ENCODE data around the gene OVOL1. TPM values are rescaled to one million over a fixed set of nuclear protein-coding genes. Genes with fewer than 3 reads are reported as not detected.

The OVOL1 gene
- total RNA-seq, 3 donors from 2014 or later (not counting 1 experiment from before 2014, with no cell fraction given) = 0.11 to 0.12 TPM; not detected in 1

DNA sequence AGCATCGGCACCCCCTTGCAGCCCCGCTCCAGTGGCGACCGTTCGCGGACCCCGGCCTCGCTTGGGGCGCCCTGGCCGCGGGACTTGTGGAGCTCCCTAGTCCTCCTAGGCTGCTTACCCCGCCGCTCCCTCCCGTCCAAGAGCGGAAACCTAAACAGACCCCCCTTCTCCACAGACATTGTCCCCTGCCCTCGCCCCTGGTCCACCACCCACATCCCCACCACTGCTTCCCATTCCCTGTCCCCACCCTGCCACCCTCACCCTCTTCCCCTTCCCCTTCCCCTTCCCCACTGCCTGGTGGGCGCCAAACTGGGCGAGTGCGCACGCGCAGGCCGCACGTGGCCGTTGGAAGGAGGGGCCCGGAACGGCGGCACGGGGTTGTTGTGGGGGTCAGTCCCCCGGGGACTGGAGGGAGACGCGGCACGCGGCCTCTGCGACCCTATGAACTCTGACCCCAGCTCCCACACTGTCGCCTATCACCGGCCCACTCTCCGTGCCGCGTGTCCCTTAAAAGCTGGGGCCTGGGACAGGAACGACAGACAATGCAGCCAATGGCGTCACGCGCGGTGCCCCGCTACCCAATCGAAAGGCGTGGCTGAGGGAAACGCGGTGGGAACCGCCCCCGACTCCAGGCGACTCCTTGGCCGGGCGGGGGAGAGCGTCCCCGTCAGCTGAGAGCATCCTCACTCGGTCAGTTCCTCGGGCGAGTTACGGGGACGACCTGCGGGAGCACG lies 46.6 kb downstream of the OVOL1 start, which contains the start of gene SNX32:
SNX32 (plus strand) TSS at position 667 of the 734 bp plus-strand sequence. CDS start 103 bp downstream, outside the sequence.
- Histone ChIP-seq H3K4me1 (ENCODE audit: control insufficient read depth, insufficient read depth, low read length) (peaks cover 17% of the 10 kb centered on the region), H3K36me3 (ENCODE audit: control insufficient read depth, insufficient read depth, low read length) (no peaks in the 10 kb centered on the region), H3K27ac (ENCODE audit: low read length) (peak within 1 kb of the TSS; percentile 41), H3K4me3 (ENCODE audit: low read length) (peak within 1 kb of the TSS; percentile 60), H3K27me3 (ENCODE audit: control insufficient read depth, insufficient read depth, low read length) (no peaks in the 10 kb centered on the region), H3K9me3 (ENCODE audit: control insufficient read depth, insufficient read depth, low read length) (no peaks in the 10 kb centered on the region)
- Mint-ChIP-seq H3K4me3 (no peak within 1 kb of the TSS), H3K27ac (no peak within 1 kb of the TSS), H3K27me3 (ENCODE audit: low read depth in 2 of 2) (peaks cover 0 to 6% of the 10 kb centered on the region in 2 donors), H3K36me3 (no peaks in the 10 kb centered on the region), H3K9me3 (no peaks in the 10 kb centered on the region), H3K4me1 (peaks cover 4 to 9% of the 10 kb centered on the region in 2 donors)
- TF ChIP-seq CTCF (IDR thresholded peaks at IDR 0.05) = no peak
- peak; percentile 95 to 96 for DNase-seq
- ATAC-seq = peak; percentile 99 to 100 (median 99)
- 1% methylated on average over 63 of the region's 63 CpGs for WGBS (ENCODE audit: insufficient coverage)
- intact Hi-C loops (cut with micrococcal nuclease) = no loop called here

DNA sequence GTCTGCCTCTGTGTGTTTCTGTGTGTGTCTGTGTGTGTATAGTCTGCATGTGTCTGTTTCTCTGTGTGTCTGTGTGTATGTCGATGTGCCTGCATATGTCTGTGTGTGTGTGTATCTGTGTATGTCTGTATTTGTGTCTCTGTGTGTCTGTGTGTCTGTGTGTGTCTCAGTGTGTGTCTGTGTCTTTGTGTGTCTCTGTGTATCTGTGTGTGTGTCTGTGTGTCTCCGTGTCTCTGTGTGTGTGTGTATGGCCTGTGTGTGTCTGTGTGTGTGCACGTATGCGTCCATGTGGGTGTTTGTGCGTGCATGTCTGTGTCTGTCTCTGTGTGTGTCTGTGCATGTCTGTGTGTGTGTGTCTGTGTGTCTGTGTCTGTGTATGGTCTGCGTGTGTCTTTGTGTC lies 47.3 kb downstream of the OVOL1 start:
- TF ChIP-seq CTCF (IDR thresholded peaks at IDR 0.05) = no peak
- no peaks in the 10 kb centered on the region for H3K36me3 ChIP-seq (ENCODE audit: control insufficient read depth, insufficient read depth, low read length)
- DNase-seq (peak in 1 of 2 donors; percentile 22), ATAC-seq (no peak)
- peaks cover 17% of the 10 kb centered on the region for H3K4me1 ChIP-seq (ENCODE audit: control insufficient read depth, insufficient read depth, low read length)
- no peak overlapping the region for H3K27ac ChIP-seq (ENCODE audit: low read length)
- H3K36me3 Mint-ChIP-seq = no peaks in the 10 kb centered on the region
- peak overlapping the region; percentile 60 for H3K4me3 ChIP-seq (ENCODE audit: low read length)
- peaks cover 0 to 4% of the 10 kb centered on the region in 2 donors for H3K27me3 Mint-ChIP-seq (ENCODE audit: low read depth in 2 of 2)
- intact Hi-C loops (cut with micrococcal nuclease) = no loop called here
- H3K27me3 ChIP-seq (ENCODE audit: control insufficient read depth, insufficient read depth, low read length) = no peaks in the 10 kb centered on the region
- H3K9me3 Mint-ChIP-seq = no peaks in the 10 kb centered on the region
- H3K9me3 ChIP-seq (ENCODE audit: control insufficient read depth, insufficient read depth, low read length) = no peaks in the 10 kb centered on the region
- 53% methylated on average over 6 of the region's 6 CpGs for WGBS (ENCODE audit: insufficient coverage)
- H3K4me3 Mint-ChIP-seq = no peak overlapping the region
- H3K4me1 Mint-ChIP-seq = peaks cover 4 to 9% of the 10 kb centered on the region in 2 donors
- H3K27ac Mint-ChIP-seq = no peak overlapping the region

- intact Hi-C loops (cut with micrococcal nuclease) = no loop called here
- Histone ChIP-seq H3K9me3 (ENCODE audit: control insufficient read depth, insufficient read depth, low read length) (no peaks in the 10 kb centered on the region), H3K36me3 (ENCODE audit: control insufficient read depth, insufficient read depth, low read length) (no peaks in the 10 kb centered on the region), H3K27me3 (ENCODE audit: control insufficient read depth, insufficient read depth, low read length) (no peaks in the 10 kb centered on the region), H3K4me1 (ENCODE audit: control insufficient read depth, insufficient read depth, low read length) (no peaks in the 10 kb centered on the region), H3K4me3 (ENCODE audit: low read length) (no peak overlapping the region), H3K27ac (ENCODE audit: low read length) (no peak overlapping the region)
- Mint-ChIP-seq H3K36me3 (no peaks in the 10 kb centered on the region), H3K4me1 (no peaks in the 10 kb centered on the region), H3K27ac (no peak overlapping the region), H3K9me3 (no peaks in the 10 kb centered on the region), H3K4me3 (no peak overlapping the region), H3K27me3 (ENCODE audit: low read depth in 2 of 2) (no peaks in the 10 kb centered on the region)
- 90% methylated on average over 4 of the region's 4 CpGs for WGBS (ENCODE audit: insufficient coverage)
- DNase-seq = no peak
- no peak for TF ChIP-seq CTCF (IDR thresholded peaks at IDR 0.05)
- ATAC-seq = no peak
Measured at GRCh38 chr11:65842144-65842543, 55.3 kb downstream of the OVOL1 start.

Data from natural killer cell (primary cell).